ENCODE results near the gene TSKU. TPM values are rescaled to one million over a fixed set of nuclear protein-coding genes. Genes with fewer than 3 reads are reported as not detected.

Gene TSKU
- total RNA-seq, 4 donors from 2014 or later: 32.0 to 80.7 (median 63.4) TPM

- Histone ChIP-seq H3K36me3 (no peaks in the 10 kb centered on the region), H3K4me1 (peaks cover 35 to 61% (median 56%) of the 10 kb centered on the region in 4 donors), H3K4me3 (peak overlapping the region in 1 of 4 donors; percentile 14), H3K9me3 (no peaks in the 10 kb centered on the region), H3K27me3 (no peaks in the 10 kb centered on the region), H3K27ac (peak overlapping the region; percentile 87 to 91 (median 88))
- intact Hi-C loops (cut with DNase I; ENCODE audit: low total_unique reads) (no loop called here), in situ Hi-C loops (cut with MboI; ENCODE audit: low pct_ligation_motif_present in 1 of 4, low pct_unique_long_range_greater_than_20kb in 1 of 4, low sequenced_read_pairs in 3 of 4) (no loop called here)
- 56% methylated on average over 5 of the region's 5 CpGs; no CpG with 5 or more reads in 1 of the 2 donors for WGBS, 2 donors (ENCODE audit: low coverage in 1 of 2)
- DNase-seq: no peak
- TF ChIP-seq EP300 (IDR thresholded peaks at IDR 0.05; ENCODE audit: low read depth): no peak
- TF ChIP-seq POLR2AphosphoS5 (IDR thresholded peaks at IDR 0.05): no peak
- TF ChIP-seq CTCF (IDR thresholded peaks at IDR 0.05): no peak
- TF ChIP-seq POLR2A (IDR thresholded peaks at IDR 0.05): no peak
Measured at GRCh38 chr11:76767659-76768058, 15.5 kb upstream of the TSKU start.

GRCh38 chr11:76768088-76768908, 14.9 kb upstream of the TSKU start:
- WGBS, 2 donors (ENCODE audit: low coverage in 1 of 2): 17 to 27% methylated on average over 5 to 7 of the region's 7 CpGs
- TF ChIP-seq POLR2AphosphoS5 (IDR thresholded peaks at IDR 0.05): peak in 2 of 3 donors; percentile 23 to 73
- TF ChIP-seq POLR2A (IDR thresholded peaks at IDR 0.05): peak; percentile 62
- TF ChIP-seq EP300 (IDR thresholded peaks at IDR 0.05; ENCODE audit: low read depth): no peak
- TF ChIP-seq CTCF (IDR thresholded peaks at IDR 0.05): no peak
- Histone ChIP-seq H3K27me3 (no peaks in the 10 kb centered on the region), H3K9me3 (no peaks in the 10 kb centered on the region), H3K4me3 (peak overlapping the region in 2 of 4 donors; percentile 14 to 16), H3K4me1 (peaks cover 42 to 66% (median 61%) of the 10 kb centered on the region in 4 donors), H3K27ac (peak overlapping the region; percentile 87 to 91 (median 88)), H3K36me3 (no peaks in the 10 kb centered on the region)
- peak; percentile 66 for DNase-seq
- intact Hi-C loops (cut with DNase I; ENCODE audit: low total_unique reads) (no loop called here), in situ Hi-C loops (cut with MboI; ENCODE audit: low pct_ligation_motif_present in 1 of 4, low pct_unique_long_range_greater_than_20kb in 1 of 4, low sequenced_read_pairs in 3 of 4) (no loop called here)

GRCh38 chr11:76768909-76769560, 14.1 kb upstream of the TSKU start:
- H3K27me3 ChIP-seq: no peaks in the 10 kb centered on the region
- in situ Hi-C loops (cut with MboI; ENCODE audit: low pct_ligation_motif_present in 1 of 4, low pct_unique_long_range_greater_than_20kb in 1 of 4, low sequenced_read_pairs in 3 of 4): no loop called here
- intact Hi-C loops (cut with DNase I; ENCODE audit: low total_unique reads): no loop called here
- 57 to 59% methylated on average over 1 to 10 of the region's 10 CpGs for WGBS, 2 donors (ENCODE audit: low coverage in 1 of 2)
- peak overlapping the region; percentile 87 to 91 (median 88) for H3K27ac ChIP-seq
- no peaks in the 10 kb centered on the region for H3K9me3 ChIP-seq
- TF ChIP-seq EP300 (IDR thresholded peaks at IDR 0.05; ENCODE audit: low read depth) (no peak), CTCF (IDR thresholded peaks at IDR 0.05) (no peak), POLR2AphosphoS5 (IDR thresholded peaks at IDR 0.05) (no peak), POLR2A (IDR thresholded peaks at IDR 0.05) (no peak)
- DNase-seq: no peak
- peaks cover 46 to 64% (median 58%) of the 10 kb centered on the region in 4 donors for H3K4me1 ChIP-seq
- peak overlapping the region in 2 of 4 donors; percentile 14 to 16 for H3K4me3 ChIP-seq
- no peaks in the 10 kb centered on the region for H3K36me3 ChIP-seq

Data from transverse colon (tissue), 4 donors.